HEK293 (cell line): ENCODE data around the gene LRP1B.

Experiments
- CTCF ChIA-PET: fragments of 350-600 bp; formaldehyde crosslinking; extraction: SDS; loops from one replicate; lab custom pipeline; 2021; ENCODE audit warnings: antibody characterized with exemption; lab: Yijun Ruan, JAX
- POLR2A ChIA-PET: fragments of 300-600 bp; formaldehyde crosslinking; extraction: SDS; loops from one replicate; lab custom pipeline; 2020; ENCODE audit warnings: antibody characterized with exemption, inconsistent platforms; lab: Yijun Ruan, JAX
- H3K27ac ChIP-seq: fragments of 200-500 bp; sonication (Bioruptor generic); 2 replicates; pipeline ENCODE4 v1.5.1; 2014; ENCODE audit warnings: low read depth, low read length, control low read depth, inconsistent platforms; ENCODE audit errors: extremely low read depth
- H3K36me3 ChIP-seq, 2 experiments: fragments of 200-500 bp in 1 of 2; sonication (Bioruptor generic) in 1 of 2; 1 replicate in 1 of 2; 2 replicates in 1 of 2; pipeline ENCODE4 v1.5.1; 2014 to 2017; ENCODE audit warnings: inconsistent platforms in 2 of 2, low read length in 2 of 2; ENCODE audit not compliant: control insufficient read depth in 2 of 2, insufficient read depth in 1 of 2
- H3K4me1 ChIP-seq: fragments of 200-500 bp; sonication (Bioruptor generic); 2 replicates; pipeline ENCODE4 v1.5.1; 2014; ENCODE audit warnings: mild to moderate bottlenecking, low read length, inconsistent platforms; ENCODE audit not compliant: control insufficient read depth, insufficient read depth
- H3K4me3 ChIP-seq: 2 replicates; pipeline ENCODE4 v1.5.1; 2011; ENCODE audit warnings: low read depth, mild to moderate bottlenecking, control low read depth, low read length, moderate library complexity
- H3K9me3 ChIP-seq: fragments of 200-500 bp; sonication (Bioruptor generic); 2 replicates; pipeline ENCODE4 v1.5.1; 2014; ENCODE audit warnings: low read depth, low read length, inconsistent platforms; ENCODE audit not compliant: control insufficient read depth, insufficient read depth
- BCL11B ChIP-seq: fragments of 450-650 bp; formaldehyde crosslinking; IDR thresholded peaks from 2 replicates; pipeline ENCODE4 v1.5.1; 2016; ENCODE audit warnings: low read depth, missing biosample characterization, missing genetic modification characterization
- FEZF1 ChIP-seq: fragments of 450-650 bp; formaldehyde crosslinking; IDR thresholded peaks from 2 replicates; pipeline ENCODE4 v1.5.1; 2016; ENCODE audit warnings: missing biosample characterization, missing genetic modification characterization
- GFI1B ChIP-seq: fragments of 450-650 bp; formaldehyde crosslinking; IDR thresholded peaks from 2 replicates; pipeline ENCODE4 v1.5.1; 2016; ENCODE audit warnings: missing biosample characterization, missing genetic modification characterization
- HOXD13 ChIP-seq: sonication (generic); formaldehyde crosslinking; IDR thresholded peaks from 2 replicates; pipeline ENCODE4 v1.8.0; 2022; ENCODE audit warnings: missing genetic modification reagents, borderline replicate concordance
- IKZF3 ChIP-seq: fragments of 450-650 bp; IDR thresholded peaks from 2 replicates; pipeline ENCODE4 v1.5.0; 2018; ENCODE audit warnings: missing biosample characterization, mild to moderate bottlenecking, missing genetic modification characterization, moderate library complexity
- KLF10 ChIP-seq: fragments of 450-650 bp; IDR thresholded peaks from 2 replicates; pipeline ENCODE4 v1.5.1; 2018; ENCODE audit warnings: missing biosample characterization, mild to moderate bottlenecking, missing genetic modification characterization
- OSR2 ChIP-seq: fragments of 450-650 bp; formaldehyde crosslinking; IDR thresholded peaks from 2 replicates; pipeline ENCODE4 v1.5.1; 2016; ENCODE audit warnings: missing biosample characterization, missing genetic modification characterization
- SALL2 ChIP-seq: fragments of 450-650 bp; formaldehyde crosslinking; IDR thresholded peaks from 2 replicates; pipeline ENCODE4 v1.5.0; 2017; ENCODE audit warnings: missing biosample characterization, mild to moderate bottlenecking, missing genetic modification characterization, borderline replicate concordance
- ZFP3 ChIP-seq: fragments of 450-650 bp; formaldehyde crosslinking; IDR thresholded peaks from 2 replicates; pipeline ENCODE4 v1.5.1; 2016; ENCODE audit warnings: low read depth, missing biosample characterization, missing genetic modification characterization
- ZNF140 ChIP-seq: fragments of 450-650 bp; formaldehyde crosslinking; IDR thresholded peaks from 2 replicates; pipeline ENCODE4 v1.5.1; 2016; ENCODE audit warnings: missing biosample characterization, missing genetic modification characterization
- ZNF157 ChIP-seq: fragments of 450-650 bp; formaldehyde crosslinking; IDR thresholded peaks from 2 replicates; pipeline ENCODE4 v1.5.1; 2016; ENCODE audit warnings: missing biosample characterization, missing genetic modification characterization
- ZNF2 ChIP-seq: fragments of 450-650 bp; formaldehyde crosslinking; IDR thresholded peaks from 2 replicates; pipeline ENCODE4 v1.5.1; 2016; ENCODE audit warnings: missing biosample characterization, missing genetic modification characterization
- ZNF221 ChIP-seq: fragments of 450-650 bp; formaldehyde crosslinking; IDR thresholded peaks from 2 replicates; pipeline ENCODE4 v1.5.1; 2017; ENCODE audit warnings: missing biosample characterization, missing genetic modification characterization, borderline replicate concordance
- ZNF404 ChIP-seq: fragments of 450-650 bp; formaldehyde crosslinking; IDR thresholded peaks from 2 replicates; pipeline ENCODE4 v1.5.1; 2017; ENCODE audit warnings: missing biosample characterization, missing genetic modification characterization
- ZNF561 ChIP-seq: fragments of 450-650 bp; IDR thresholded peaks from 2 replicates; pipeline ENCODE4 v1.5.1; 2018; ENCODE audit warnings: missing biosample characterization, missing genetic modification characterization, borderline replicate concordance
- ZNF623 ChIP-seq: fragments of 450-650 bp; formaldehyde crosslinking; IDR thresholded peaks from 2 replicates; pipeline ENCODE4 v1.5.1; 2016; ENCODE audit warnings: missing biosample characterization, missing genetic modification characterization
- ZNF670 ChIP-seq: fragments of 450-650 bp; formaldehyde crosslinking; IDR thresholded peaks from 2 replicates; pipeline ENCODE4 v1.5.1; 2016; ENCODE audit warnings: missing biosample characterization, missing genetic modification characterization, low read depth
- ZNF776 ChIP-seq: fragments of 450-650 bp; formaldehyde crosslinking; IDR thresholded peaks from 2 replicates; pipeline ENCODE4 v1.5.0; 2017; ENCODE audit warnings: missing biosample characterization, missing genetic modification characterization, borderline replicate concordance
- ZNF830 ChIP-seq: fragments of 450-650 bp; IDR thresholded peaks from 2 replicates; pipeline ENCODE4 v1.5.0; 2018; ENCODE audit warnings: missing biosample characterization, missing genetic modification characterization, low read depth, mild to moderate bottlenecking, moderate library complexity
- ZSCAN16 ChIP-seq: fragments of 450-650 bp; formaldehyde crosslinking; IDR thresholded peaks from 2 replicates; pipeline ENCODE4 v1.5.1; 2016; ENCODE audit warnings: missing biosample characterization, missing genetic modification characterization
- TF ChIP-seq, protein P1 (sequence below): fragments of 450-650 bp; formaldehyde crosslinking; IDR thresholded peaks from 2 replicates; pipeline ENCODE4 v1.5.1; 2016; ENCODE audit warnings: missing biosample characterization, missing genetic modification characterization
- TF ChIP-seq, protein P2 (sequence below): fragments of 450-650 bp; formaldehyde crosslinking; IDR thresholded peaks from 2 replicates; pipeline ENCODE4 v1.5.1; 2016; ENCODE audit warnings: missing biosample characterization, missing genetic modification characterization
- TF ChIP-seq, protein P3 (sequence below): fragments of 450-650 bp; formaldehyde crosslinking; IDR thresholded peaks from 2 replicates; pipeline ENCODE4 v1.5.1; 2016; ENCODE audit warnings: missing biosample characterization, missing genetic modification characterization
- TF ChIP-seq, protein P4 (sequence below): fragments of 450-650 bp; formaldehyde crosslinking; IDR thresholded peaks from 2 replicates; pipeline ENCODE4 v1.5.1; 2016; ENCODE audit warnings: missing biosample characterization, missing genetic modification characterization
- TF ChIP-seq, protein P5 (sequence below): fragments of 450-650 bp; formaldehyde crosslinking; IDR thresholded peaks from 2 replicates; pipeline ENCODE4 v1.5.1; 2016; ENCODE audit warnings: missing biosample characterization, missing genetic modification characterization

Gene LRP1B

DNA sequence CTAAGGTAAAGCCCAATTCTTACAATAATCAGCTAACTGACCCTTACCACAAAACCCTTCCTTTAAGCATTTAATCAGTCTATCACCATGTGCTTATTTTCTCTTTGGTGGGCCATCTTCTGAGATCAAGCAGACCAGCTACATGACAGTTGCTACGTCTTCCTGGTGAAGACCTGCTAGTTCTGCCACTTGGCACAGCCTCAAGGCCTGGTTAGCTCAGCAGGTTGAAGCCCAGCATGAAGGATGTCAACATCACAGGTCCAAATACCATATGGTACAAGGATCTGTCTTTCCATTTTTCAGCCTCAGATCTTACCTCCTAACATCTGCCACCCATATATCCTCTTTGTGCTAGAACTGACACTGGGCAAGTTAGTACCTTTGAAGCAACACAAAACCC is 636.9 kb downstream of the LRP1B start:
- TF ChIP-seq GFI1B = no peak
- TF ChIP-seq, protein P1, sequence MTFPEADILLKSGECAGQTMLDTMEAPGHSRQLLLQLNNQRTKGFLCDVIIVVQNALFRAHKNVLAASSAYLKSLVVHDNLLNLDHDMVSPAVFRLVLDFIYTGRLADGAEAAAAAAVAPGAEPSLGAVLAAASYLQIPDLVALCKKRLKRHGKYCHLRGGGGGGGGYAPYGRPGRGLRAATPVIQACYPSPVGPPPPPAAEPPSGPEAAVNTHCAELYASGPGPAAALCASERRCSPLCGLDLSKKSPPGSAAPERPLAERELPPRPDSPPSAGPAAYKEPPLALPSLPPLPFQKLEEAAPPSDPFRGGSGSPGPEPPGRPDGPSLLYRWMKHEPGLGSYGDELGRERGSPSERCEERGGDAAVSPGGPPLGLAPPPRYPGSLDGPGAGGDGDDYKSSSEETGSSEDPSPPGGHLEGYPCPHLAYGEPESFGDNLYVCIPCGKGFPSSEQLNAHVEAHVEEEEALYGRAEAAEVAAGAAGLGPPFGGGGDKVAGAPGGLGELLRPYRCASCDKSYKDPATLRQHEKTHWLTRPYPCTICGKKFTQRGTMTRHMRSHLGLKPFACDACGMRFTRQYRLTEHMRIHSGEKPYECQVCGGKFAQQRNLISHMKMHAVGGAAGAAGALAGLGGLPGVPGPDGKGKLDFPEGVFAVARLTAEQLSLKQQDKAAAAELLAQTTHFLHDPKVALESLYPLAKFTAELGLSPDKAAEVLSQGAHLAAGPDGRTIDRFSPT (tag by site-specific recombination) = no peak
- no peak for TF ChIP-seq HOXD13 (CRISPR knock-in tag)
- TF ChIP-seq, protein P2, sequence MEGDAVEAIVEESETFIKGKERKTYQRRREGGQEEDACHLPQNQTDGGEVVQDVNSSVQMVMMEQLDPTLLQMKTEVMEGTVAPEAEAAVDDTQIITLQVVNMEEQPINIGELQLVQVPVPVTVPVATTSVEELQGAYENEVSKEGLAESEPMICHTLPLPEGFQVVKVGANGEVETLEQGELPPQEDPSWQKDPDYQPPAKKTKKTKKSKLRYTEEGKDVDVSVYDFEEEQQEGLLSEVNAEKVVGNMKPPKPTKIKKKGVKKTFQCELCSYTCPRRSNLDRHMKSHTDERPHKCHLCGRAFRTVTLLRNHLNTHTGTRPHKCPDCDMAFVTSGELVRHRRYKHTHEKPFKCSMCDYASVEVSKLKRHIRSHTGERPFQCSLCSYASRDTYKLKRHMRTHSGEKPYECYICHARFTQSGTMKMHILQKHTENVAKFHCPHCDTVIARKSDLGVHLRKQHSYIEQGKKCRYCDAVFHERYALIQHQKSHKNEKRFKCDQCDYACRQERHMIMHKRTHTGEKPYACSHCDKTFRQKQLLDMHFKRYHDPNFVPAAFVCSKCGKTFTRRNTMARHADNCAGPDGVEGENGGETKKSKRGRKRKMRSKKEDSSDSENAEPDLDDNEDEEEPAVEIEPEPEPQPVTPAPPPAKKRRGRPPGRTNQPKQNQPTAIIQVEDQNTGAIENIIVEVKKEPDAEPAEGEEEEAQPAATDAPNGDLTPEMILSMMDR = no peak
- TF ChIP-seq OSR2 = no peak
- TF ChIP-seq ZNF2 (tag by site-specific recombination) = no peak
- no peak for TF ChIP-seq ZNF140 (tag by site-specific recombination)
- TF ChIP-seq ZNF561 (tag by site-specific recombination) = no peak
- no peak for TF ChIP-seq BCL11B (tag by site-specific recombination)
- TF ChIP-seq ZNF830 (tag by site-specific recombination) = no peak
- no peak for TF ChIP-seq ZFP3 (tag by site-specific recombination)
- TF ChIP-seq ZNF221 (tag by site-specific recombination) = no peak
- TF ChIP-seq, protein P3, sequence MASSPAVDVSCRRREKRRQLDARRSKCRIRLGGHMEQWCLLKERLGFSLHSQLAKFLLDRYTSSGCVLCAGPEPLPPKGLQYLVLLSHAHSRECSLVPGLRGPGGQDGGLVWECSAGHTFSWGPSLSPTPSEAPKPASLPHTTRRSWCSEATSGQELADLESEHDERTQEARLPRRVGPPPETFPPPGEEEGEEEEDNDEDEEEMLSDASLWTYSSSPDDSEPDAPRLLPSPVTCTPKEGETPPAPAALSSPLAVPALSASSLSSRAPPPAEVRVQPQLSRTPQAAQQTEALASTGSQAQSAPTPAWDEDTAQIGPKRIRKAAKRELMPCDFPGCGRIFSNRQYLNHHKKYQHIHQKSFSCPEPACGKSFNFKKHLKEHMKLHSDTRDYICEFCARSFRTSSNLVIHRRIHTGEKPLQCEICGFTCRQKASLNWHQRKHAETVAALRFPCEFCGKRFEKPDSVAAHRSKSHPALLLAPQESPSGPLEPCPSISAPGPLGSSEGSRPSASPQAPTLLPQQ (tag by site-specific recombination) = no peak
- TF ChIP-seq, protein P4, sequence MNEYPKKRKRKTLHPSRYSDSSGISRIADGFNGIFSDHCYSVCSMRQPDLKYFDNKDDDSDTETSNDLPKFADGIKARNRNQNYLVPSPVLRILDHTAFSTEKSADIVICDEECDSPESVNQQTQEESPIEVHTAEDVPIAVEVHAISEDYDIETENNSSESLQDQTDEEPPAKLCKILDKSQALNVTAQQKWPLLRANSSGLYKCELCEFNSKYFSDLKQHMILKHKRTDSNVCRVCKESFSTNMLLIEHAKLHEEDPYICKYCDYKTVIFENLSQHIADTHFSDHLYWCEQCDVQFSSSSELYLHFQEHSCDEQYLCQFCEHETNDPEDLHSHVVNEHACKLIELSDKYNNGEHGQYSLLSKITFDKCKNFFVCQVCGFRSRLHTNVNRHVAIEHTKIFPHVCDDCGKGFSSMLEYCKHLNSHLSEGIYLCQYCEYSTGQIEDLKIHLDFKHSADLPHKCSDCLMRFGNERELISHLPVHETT (tag by site-specific recombination) = no peak
- Histone ChIP-seq H3K9me3 (no peaks in the 10 kb centered on the region), H3K4me3 (no peak overlapping the region), H3K27ac (no peak overlapping the region), H3K36me3 (no peaks in the 10 kb centered on the region), H3K4me1 (peaks cover 3% of the 10 kb centered on the region; the same call in 1 of the 2 replicates)
- CTCF ChIA-PET = interaction anchor here (0.6 kb wide), 1 partner anchor 625 kb away, joined by 3 read pairs; no protein-coding TSS in a partner anchor
- POLR2A ChIA-PET = no interaction called here

DNA sequence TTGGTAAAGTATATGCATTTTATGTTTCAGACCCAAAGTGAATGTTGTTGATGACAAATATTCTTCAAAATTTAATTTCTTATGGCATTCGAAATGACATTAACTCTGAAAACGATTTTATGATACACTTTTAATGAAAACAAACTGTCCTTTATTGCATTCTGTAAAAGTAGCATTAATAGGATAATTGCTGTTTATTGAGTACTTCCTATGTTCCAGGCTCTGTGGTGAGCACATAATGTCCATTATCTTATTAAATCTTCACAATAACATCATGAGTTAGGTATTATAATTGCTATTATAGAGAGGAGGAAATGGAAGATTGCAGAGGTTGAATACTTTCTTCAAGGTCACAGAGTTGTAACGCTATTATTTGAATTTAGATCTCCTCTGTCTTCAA is 638.0 kb downstream of the LRP1B start:
- CTCF ChIA-PET = no interaction called here
- TF ChIP-seq ZSCAN16 (tag by site-specific recombination) (no peak), KLF10 (tag by site-specific recombination) (no peak), IKZF3 (tag by site-specific recombination) (no peak), SALL2 (tag by site-specific recombination) (no peak), ZNF670 (no peak), BCL11B (tag by site-specific recombination) (no peak), ZNF830 (tag by site-specific recombination) (no peak), ZNF623 (tag by site-specific recombination) (no peak), ZNF776 (tag by site-specific recombination) (no peak), ZNF157 (no peak), FEZF1 (no peak), ZNF404 (tag by site-specific recombination) (no peak)
- TF ChIP-seq, protein P5, sequence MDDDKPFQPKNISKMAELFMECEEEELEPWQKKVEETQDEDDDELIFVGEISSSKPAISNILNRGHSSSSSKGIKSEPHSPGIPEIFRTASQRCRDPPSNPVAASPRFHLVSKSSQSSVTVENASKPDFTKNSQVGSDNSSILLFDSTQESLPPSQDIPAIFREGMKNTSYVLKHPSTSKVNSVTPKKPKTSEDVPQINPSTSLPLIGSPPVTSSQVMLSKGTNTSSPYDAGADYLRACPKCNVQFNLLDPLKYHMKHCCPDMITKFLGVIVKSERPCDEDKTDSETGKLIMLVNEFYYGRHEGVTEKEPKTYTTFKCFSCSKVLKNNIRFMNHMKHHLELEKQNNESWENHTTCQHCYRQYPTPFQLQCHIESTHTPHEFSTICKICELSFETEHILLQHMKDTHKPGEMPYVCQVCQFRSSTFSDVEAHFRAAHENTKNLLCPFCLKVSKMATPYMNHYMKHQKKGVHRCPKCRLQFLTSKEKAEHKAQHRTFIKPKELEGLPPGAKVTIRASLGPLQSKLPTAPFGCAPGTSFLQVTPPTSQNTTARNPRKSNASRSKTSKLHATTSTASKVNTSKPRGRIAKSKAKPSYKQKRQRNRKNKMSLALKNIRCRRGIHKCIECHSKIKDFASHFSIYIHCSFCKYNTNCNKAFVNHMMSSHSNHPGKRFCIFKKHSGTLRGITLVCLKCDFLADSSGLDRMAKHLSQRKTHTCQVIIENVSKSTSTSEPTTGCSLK (tag by site-specific recombination) = no peak
- TF ChIP-seq, protein P2 = no peak

More for the DNA sequence above, 638.0 kb downstream of the LRP1B start:
- Histone ChIP-seq H3K27ac (no peak overlapping the region), H3K9me3 (no peaks in the 10 kb centered on the region), H3K4me3 (no peak overlapping the region), H3K4me1 (peaks cover 3% of the 10 kb centered on the region; the same call in 1 of the 2 replicates), H3K36me3 (no peaks in the 10 kb centered on the region)
- POLR2A ChIA-PET = no interaction called here
